Activated naive CD4-positive, alpha-beta T cell treated with anti-CD3 and anti-CD28 coated beads for 36 hours (primary cell): ENCODE measurements around the gene SLC37A3. TPM values are rescaled to one million over a fixed set of nuclear protein-coding genes. Genes with fewer than 3 reads are reported as not detected.
"Not testable (repeated sequence)": the region's sequence is repeated elsewhere in the genome, so short reads cannot be mapped to it uniquely, and the experiment has no call there.

Source experiments
- CTCF ChIA-PET: fragments of 350-600 bp; sonication (Branson Sonifier 250); formaldehyde crosslinking; loops from one replicate; lab custom pipeline; 2021; ENCODE audit warnings: antibody characterized with exemption; lab: Charles Lee
- DNase-seq: peaks from one replicate; pipeline ENCODE4 v3.0.0-alpha.2; 2020
- H3K27ac Mint-ChIP-seq: one replicate; pipeline ENCODE4 v1.8.0; 2021; ENCODE audit warnings: mild to moderate bottlenecking, mixed read lengths
- H3K27me3 Mint-ChIP-seq: one replicate; pipeline ENCODE4 v1.8.0; 2021; ENCODE audit warnings: low read depth, mixed read lengths
- H3K36me3 Mint-ChIP-seq: one replicate; pipeline ENCODE4 v1.8.0; 2021; ENCODE audit warnings: low read depth, mixed read lengths
- H3K4me1 Mint-ChIP-seq: one replicate; pipeline ENCODE4 v1.8.0; 2021; ENCODE audit warnings: low read depth, mixed read lengths
- H3K4me3 Mint-ChIP-seq: one replicate; pipeline ENCODE4 v1.8.0; 2021; ENCODE audit warnings: mild to moderate bottlenecking, moderate library complexity, mixed read lengths
- H3K9me3 Mint-ChIP-seq: one replicate; pipeline ENCODE4 v1.8.0; 2021; ENCODE audit warnings: mixed read lengths
- intact Hi-C: fragments of 100-400 bp; cut with micrococcal nuclease; formaldehyde crosslinking; loops from one replicate; pipeline ENCODE4 v1.15.1; 2023
- total RNA-seq, 2 experiments: library from RNA; stranded (reverse); gene quantifications; one replicate each; pipeline ENCODE4 v1.2.3, GENCODE V29; 2021

SLC37A3 gene
- total RNA-seq, 2 experiments from 2014 or later: 25.6 to 28.7 TPM

GRCh38 chr7:140334341-140335057 is 63.8 kb downstream of the SLC37A3 start:
- CTCF ChIA-PET: interaction anchor here (1.3 kb wide), 1 partner anchor 60 kb away, joined by 3 read pairs; no protein-coding TSS in a partner anchor

GRCh38 chr7:140333686-140334085 is 64.6 kb downstream of the SLC37A3 start:
- Mint-ChIP-seq H3K4me1 (no peaks in the 10 kb centered on the region), H3K27me3 (no peaks in the 10 kb centered on the region), H3K9me3 (no peaks in the 10 kb centered on the region), H3K4me3 (no peak overlapping the region), H3K36me3 (peaks cover 8% of the 10 kb centered on the region), H3K27ac (no peak overlapping the region)
- CTCF ChIA-PET: no interaction called here
- intact Hi-C loops: no loop called here
- DNase-seq: no peak

More at GRCh38 chr7:140334341-140335057, 63.8 kb downstream of the SLC37A3 start:
- H3K27ac Mint-ChIP-seq: no peak overlapping the region
- H3K36me3 Mint-ChIP-seq: peaks cover 8% of the 10 kb centered on the region
- H3K9me3 Mint-ChIP-seq: no peaks in the 10 kb centered on the region
- intact Hi-C loops: no loop called here
- no peaks in the 10 kb centered on the region for H3K27me3 Mint-ChIP-seq
- no peak overlapping the region for H3K4me3 Mint-ChIP-seq
- no peaks in the 10 kb centered on the region for H3K4me1 Mint-ChIP-seq
- no peak for DNase-seq

GRCh38 chr7:140333223-140333622 is 65.1 kb downstream of the SLC37A3 start:
- H3K36me3 Mint-ChIP-seq: peaks cover 8% of the 10 kb centered on the region
- DNase-seq: no peak
- CTCF ChIA-PET: interaction anchor here (0.6 kb wide), 1 partner anchor 330 kb away, joined by 3 read pairs; no protein-coding TSS in a partner anchor
- no peak overlapping the region for H3K4me3 Mint-ChIP-seq
- no peaks in the 10 kb centered on the region for H3K9me3 Mint-ChIP-seq
- intact Hi-C loops: no loop called here
- no peaks in the 10 kb centered on the region for H3K27me3 Mint-ChIP-seq
- no peaks in the 10 kb centered on the region for H3K4me1 Mint-ChIP-seq
- H3K27ac Mint-ChIP-seq: no peak overlapping the region

GRCh38 chr7:140330595-140330994 is 67.7 kb downstream of the SLC37A3 start:
- CTCF ChIA-PET: no interaction called here

GRCh38 chr7:140330128-140330527 is 68.2 kb downstream of the SLC37A3 start:
- Mint-ChIP-seq H3K4me1 (no peaks in the 10 kb centered on the region), H3K4me3 (no peak overlapping the region), H3K27ac (no peak overlapping the region), H3K27me3 (no peaks in the 10 kb centered on the region), H3K36me3 (peaks cover 7% of the 10 kb centered on the region), H3K9me3 (no peaks in the 10 kb centered on the region)
- CTCF ChIA-PET: no interaction called here
- DNase-seq: no peak
- intact Hi-C loops: no loop called here

More at GRCh38 chr7:140330595-140330994, 67.7 kb downstream of the SLC37A3 start:
- H3K27ac Mint-ChIP-seq: no peak overlapping the region
- DNase-seq: no peak
- H3K4me1 Mint-ChIP-seq: no peaks in the 10 kb centered on the region
- H3K4me3 Mint-ChIP-seq: no peak overlapping the region
- intact Hi-C loops: no loop called here
- no peaks in the 10 kb centered on the region for H3K9me3 Mint-ChIP-seq
- H3K27me3 Mint-ChIP-seq: no peaks in the 10 kb centered on the region
- peaks cover 8% of the 10 kb centered on the region for H3K36me3 Mint-ChIP-seq

DNA sequence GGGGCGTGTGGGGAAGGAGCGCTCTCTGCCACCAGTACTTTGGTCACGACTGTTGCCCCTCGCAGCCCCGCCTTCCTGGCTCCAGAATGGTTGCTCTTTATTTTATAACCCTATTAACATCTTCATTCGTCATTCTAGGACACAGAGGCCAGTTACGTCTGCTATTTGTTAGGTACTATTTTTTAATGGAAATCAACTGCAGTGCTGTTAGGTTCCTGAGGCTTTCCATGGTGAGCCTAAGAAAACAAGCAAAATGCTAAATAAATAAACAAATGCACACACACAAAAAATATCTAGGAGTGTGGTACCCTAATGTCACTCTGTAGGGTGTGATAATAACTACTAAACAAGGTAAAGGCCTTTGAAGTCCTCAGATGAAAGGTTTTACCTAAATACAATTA is 71.1 kb downstream of the SLC37A3 start:
- CTCF ChIA-PET: interaction anchor here (0.6 to 1.2 kb wide), 4 partner anchors 48 to 778 kb away, joined by 3 to 4 read pairs (median 3); partner anchors contain the start of gene PARP12

DNA sequence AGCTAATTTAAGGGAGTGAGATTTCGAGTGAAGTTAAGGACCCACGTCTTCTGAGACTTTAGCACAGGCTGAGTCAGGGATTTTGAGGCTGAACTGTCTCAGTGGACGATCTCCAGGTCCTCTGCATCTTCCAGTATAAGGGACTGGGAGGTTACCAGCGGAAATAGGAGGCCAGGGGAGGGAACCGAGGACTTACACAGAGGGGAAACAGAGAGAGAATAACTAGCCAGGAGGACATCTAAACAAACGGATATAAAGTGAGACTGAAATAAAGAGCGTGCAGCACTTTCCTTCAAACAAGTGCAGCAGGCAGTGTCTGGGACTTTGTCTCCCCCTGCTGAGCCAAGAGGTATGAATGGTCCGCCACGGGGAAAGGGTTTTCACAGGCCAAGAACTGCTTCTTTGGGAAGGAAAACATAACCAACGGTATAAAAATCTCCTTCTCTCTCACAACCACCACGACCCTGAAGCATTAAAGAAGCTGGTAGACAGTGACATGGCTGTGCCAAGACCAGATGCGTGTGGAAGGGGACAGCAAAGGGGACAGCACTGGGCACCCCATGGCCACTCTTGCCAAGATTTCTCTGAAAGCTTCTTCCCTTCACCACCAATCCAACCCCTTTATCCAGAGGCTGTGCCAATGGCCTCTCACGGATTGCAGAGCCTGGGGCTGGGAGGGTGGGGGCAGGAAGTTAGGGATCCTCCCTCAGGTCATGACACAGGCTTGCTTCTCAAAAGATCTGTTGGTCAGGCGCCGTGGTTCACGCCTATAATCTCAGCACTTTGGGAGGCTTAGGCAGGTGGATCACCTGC is 72.0 kb downstream of the SLC37A3 start:
- intact Hi-C loops: loop anchor here (1.0 to 5.0 kb wide), 5 partner anchors 151 to 824 kb away; partner anchors contain the start of gene PARP12
- Mint-ChIP-seq H3K27ac (no peak overlapping the region), H3K9me3 (no peaks in the 10 kb centered on the region), H3K36me3 (no peaks in the 10 kb centered on the region), H3K27me3 (no peaks in the 10 kb centered on the region), H3K4me3 (no peak overlapping the region), H3K4me1 (no peaks in the 10 kb centered on the region)
- CTCF ChIA-PET: interaction anchor here (0.6 to 1.7 kb wide), 12 partner anchors 10 to 285 kb away, joined by 3 to 8 read pairs (median 3); partner anchors contain the start of gene PARP12
- peak; percentile 76 for DNase-seq

More for the DNA sequence above, 71.1 kb downstream of the SLC37A3 start:
- Mint-ChIP-seq H3K27ac (no peak overlapping the region), H3K36me3 (no peaks in the 10 kb centered on the region), H3K4me1 (no peaks in the 10 kb centered on the region), H3K27me3 (no peaks in the 10 kb centered on the region), H3K9me3 (no peaks in the 10 kb centered on the region), H3K4me3 (no peak overlapping the region)
- intact Hi-C loops: loop anchor here (2.0 to 5.0 kb wide), 3 partner anchors 265 to 825 kb away; partner anchors contain the start of gene PARP12
- no peak for DNase-seq

DNA sequence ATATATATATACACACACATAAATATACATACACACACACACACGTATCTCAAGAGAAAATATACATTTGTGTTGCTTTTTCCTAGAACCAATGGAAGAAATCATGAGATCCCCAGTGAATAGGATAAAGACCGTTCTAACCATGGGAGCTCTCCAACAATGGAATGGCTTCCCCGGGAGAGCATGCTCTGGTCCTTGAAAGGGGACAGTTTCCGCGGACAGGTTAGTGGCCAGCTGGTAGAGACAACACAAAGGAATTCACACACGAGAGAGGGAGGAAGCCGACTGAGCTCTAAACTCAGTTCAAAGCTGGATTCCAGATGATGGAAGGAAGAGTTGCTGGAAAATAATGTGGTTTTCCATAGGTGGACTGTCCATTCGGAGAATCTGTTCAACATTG is 72.7 kb downstream of the SLC37A3 start:
- H3K9me3 Mint-ChIP-seq: no peaks in the 10 kb centered on the region
- intact Hi-C loops: loop anchor here (5.0 kb wide), 2 partner anchors 263 to 823 kb away; partner anchors contain the start of gene PARP12
- no peaks in the 10 kb centered on the region for H3K4me1 Mint-ChIP-seq
- no peak overlapping the region for H3K27ac Mint-ChIP-seq
- no peak overlapping the region for H3K4me3 Mint-ChIP-seq
- H3K27me3 Mint-ChIP-seq: no peaks in the 10 kb centered on the region
- no peak for DNase-seq
- no peaks in the 10 kb centered on the region for H3K36me3 Mint-ChIP-seq
- CTCF ChIA-PET: interaction anchor here (0.8 to 1.7 kb wide), 5 partner anchors 9 to 268 kb away, joined by 3 to 8 read pairs (median 3); no protein-coding TSS in a partner anchor

GRCh38 chr7:140324714-140325113 is 73.6 kb downstream of the SLC37A3 start:
- no peak for DNase-seq
- no peaks in the 10 kb centered on the region for H3K9me3 Mint-ChIP-seq
- intact Hi-C loops: loop anchor here (5.0 kb wide), 2 partner anchors 262 to 822 kb away; partner anchors contain the start of gene PARP12
- CTCF ChIA-PET: interaction anchor here (0.5 to 1.7 kb wide), 4 partner anchors 8 to 322 kb away, joined by 3 to 8 read pairs (median 4); no protein-coding TSS in a partner anchor
- H3K27me3 Mint-ChIP-seq: no peaks in the 10 kb centered on the region
- H3K27ac Mint-ChIP-seq: no peak overlapping the region
- no peaks in the 10 kb centered on the region for H3K36me3 Mint-ChIP-seq
- H3K4me1 Mint-ChIP-seq: no peaks in the 10 kb centered on the region
- no peak overlapping the region for H3K4me3 Mint-ChIP-seq

GRCh38 chr7:140322759-140323158 is 75.6 kb downstream of the SLC37A3 start:
- peaks cover 2% of the 10 kb centered on the region for H3K4me1 Mint-ChIP-seq
- H3K4me3 Mint-ChIP-seq: no peak overlapping the region
- no peaks in the 10 kb centered on the region for H3K36me3 Mint-ChIP-seq
- intact Hi-C loops: no loop called here
- no peaks in the 10 kb centered on the region for H3K9me3 Mint-ChIP-seq
- CTCF ChIA-PET: interaction anchor here (0.6 to 1.1 kb wide), 2 partner anchors 54 to 171 kb away, joined by 3 read pairs; no protein-coding TSS in a partner anchor
- DNase-seq: no peak
- H3K27me3 Mint-ChIP-seq: no peaks in the 10 kb centered on the region
- no peak overlapping the region for H3K27ac Mint-ChIP-seq

- CTCF ChIA-PET: interaction anchor here (0.6 to 0.7 kb wide), 2 partner anchors 133 to 254 kb away, joined by 3 read pairs; no protein-coding TSS in a partner anchor
- intact Hi-C loops, H3K27me3 Mint-ChIP-seq: not testable (repeated sequence)
Observed at GRCh38 chr7:140320078-140320477, 78.3 kb downstream of the SLC37A3 start.

DNA sequence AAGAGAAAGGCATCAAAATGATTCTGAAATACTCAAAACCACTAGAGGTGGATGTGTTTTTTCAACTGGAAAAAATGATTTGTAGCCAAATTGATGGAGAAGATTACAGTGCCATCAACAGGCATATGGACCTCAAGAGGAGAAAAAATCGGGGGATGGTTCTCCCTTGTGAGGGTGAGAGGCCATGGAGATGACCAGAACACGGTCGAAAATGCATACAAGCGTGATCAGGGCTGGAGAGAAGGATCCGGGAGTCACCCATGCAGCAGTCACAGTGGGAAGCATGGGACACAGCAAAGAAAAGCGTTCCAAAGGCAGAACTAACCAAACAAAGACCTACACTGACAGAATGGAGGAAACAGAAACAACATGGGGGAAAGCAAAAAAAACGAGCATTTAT is 80.3 kb downstream of the SLC37A3 start:
- Mint-ChIP-seq H3K4me1 (peaks cover 19% of the 10 kb centered on the region), H3K27me3 (no peaks in the 10 kb centered on the region), H3K4me3 (no peak overlapping the region), H3K9me3 (no peaks in the 10 kb centered on the region), H3K36me3 (no peaks in the 10 kb centered on the region), H3K27ac (no peak overlapping the region)
- intact Hi-C loops: no loop called here
- no peak for DNase-seq
- CTCF ChIA-PET: no interaction called here

More at GRCh38 chr7:140320078-140320477, 78.3 kb downstream of the SLC37A3 start:
- not testable (repeated sequence) for H3K27ac Mint-ChIP-seq, H3K36me3 Mint-ChIP-seq, H3K4me3 Mint-ChIP-seq, DNase-seq, H3K9me3 Mint-ChIP-seq
- H3K4me1 Mint-ChIP-seq: peaks cover 19% of the 10 kb centered on the region
